SKM-1 (cell line): ENCODE measurements around the gene DAAM1.

Experiments
- DNase-seq: peaks from one replicate; lab custom pipeline; 2025; ENCODE audit not compliant: unreplicated experiment; lab: John Stamatoyannopoulos, UW

DAAM1 gene

DNA sequence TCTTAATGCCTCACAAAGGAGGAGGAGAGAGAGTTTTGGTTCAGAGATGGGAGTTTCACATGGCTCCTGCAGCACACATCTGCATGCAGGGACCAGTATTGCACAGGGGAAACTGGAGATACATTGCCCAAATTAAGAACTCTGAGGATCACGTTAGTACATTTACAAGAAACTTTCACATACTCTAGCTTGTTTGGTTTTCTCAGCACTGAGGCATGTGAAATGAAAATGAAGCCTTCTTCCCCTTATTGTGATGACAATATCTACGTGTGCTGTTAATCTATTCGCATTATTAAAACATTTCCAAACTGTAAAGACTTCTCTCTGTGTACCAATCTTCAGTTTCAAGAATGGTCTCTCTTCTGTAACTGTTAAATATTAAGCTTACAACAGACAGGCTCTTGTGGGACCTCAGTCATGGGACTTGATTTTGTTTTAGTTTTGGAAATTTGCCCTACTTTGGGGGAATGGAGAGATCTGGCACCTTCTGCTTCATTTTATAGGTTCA is 124.7 kb downstream of the DAAM1 start:
- no peak for DNase-seq

- no peak for DNase-seq
Measured at GRCh38 chr14:59313658-59314608, 125.5 kb downstream of the DAAM1 start.

DNA sequence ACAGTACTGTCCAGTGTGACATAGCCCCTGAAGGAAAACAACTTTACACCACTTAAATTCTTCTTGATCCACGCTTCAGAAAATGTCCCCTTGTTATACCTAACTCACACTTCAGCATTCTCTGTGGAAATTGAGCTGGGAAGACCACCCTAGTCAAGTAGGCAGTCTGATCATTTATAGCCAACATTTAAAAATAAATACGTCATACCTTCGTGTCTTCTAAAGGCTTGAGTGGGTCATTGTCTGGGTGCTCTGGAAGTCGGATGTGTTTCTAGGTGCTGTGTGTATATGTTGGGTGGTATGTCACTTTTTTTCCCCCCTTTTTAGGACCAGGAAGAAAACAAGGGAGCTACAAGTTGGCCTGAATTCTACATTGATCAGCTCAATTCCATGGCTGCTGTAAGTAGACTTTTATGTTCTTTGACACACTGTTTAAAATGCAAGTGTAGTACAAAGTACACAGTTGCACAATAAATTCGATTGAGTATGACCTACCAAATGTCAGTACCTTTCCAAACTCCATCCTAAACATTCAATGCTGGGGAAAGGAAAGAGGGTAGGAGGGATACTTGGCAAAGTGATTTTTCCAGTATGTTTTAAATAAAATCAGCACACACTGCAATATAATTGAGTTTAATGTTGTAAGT is 126.6 kb downstream of the DAAM1 start:
- no peak for DNase-seq

DNA sequence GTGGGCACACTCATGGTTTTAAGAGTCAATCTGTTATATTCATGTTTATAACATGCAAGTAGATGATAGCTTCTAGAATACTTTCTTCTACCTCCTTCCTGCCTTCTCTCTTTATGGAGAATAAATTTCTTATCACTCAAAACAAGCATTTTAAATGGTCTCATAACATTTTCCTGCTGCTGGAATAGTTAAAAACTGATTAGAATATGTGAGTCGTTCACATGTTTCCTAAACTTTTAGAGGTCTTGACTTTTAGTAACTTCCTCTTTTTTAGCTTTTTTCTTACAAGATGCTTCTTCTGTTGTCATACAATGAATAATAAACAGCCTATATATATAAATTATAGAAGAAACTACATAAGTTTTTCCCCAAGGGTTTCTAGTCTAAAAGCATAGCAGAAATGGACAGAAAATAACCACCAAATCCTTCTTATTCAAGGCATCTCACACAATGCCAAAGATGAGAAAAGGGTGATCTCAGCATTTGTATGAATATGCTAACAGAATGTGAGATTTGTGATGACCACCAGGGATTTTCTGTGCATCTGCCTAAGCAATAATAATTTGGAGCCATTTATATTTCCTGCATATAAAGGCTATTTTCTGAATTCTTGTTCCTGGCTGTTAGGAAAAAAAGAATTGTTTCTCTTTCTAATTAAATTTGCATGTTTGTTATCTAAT is 127.8 kb downstream of the DAAM1 start:
- no peak for DNase-seq

DNA sequence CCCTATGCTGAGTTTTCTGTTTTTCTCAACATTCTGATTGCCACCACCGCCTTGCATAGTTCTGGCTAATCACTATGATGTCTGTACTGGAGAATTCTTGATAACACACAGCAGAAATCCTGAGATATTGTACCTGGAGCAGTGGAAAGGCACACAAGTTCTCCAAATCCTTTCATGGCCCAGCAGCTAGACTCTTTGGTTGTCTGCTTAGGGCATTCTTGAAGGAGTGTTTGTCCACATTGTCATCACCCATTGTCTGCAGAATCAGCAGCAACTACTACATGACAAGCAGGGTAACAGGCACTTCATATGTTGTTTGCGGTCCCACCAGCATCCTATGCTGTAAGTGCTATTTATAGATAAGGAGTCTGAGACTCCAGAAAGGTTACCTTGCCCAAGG is 128.9 kb downstream of the DAAM1 start:
- no peak for DNase-seq

DNA sequence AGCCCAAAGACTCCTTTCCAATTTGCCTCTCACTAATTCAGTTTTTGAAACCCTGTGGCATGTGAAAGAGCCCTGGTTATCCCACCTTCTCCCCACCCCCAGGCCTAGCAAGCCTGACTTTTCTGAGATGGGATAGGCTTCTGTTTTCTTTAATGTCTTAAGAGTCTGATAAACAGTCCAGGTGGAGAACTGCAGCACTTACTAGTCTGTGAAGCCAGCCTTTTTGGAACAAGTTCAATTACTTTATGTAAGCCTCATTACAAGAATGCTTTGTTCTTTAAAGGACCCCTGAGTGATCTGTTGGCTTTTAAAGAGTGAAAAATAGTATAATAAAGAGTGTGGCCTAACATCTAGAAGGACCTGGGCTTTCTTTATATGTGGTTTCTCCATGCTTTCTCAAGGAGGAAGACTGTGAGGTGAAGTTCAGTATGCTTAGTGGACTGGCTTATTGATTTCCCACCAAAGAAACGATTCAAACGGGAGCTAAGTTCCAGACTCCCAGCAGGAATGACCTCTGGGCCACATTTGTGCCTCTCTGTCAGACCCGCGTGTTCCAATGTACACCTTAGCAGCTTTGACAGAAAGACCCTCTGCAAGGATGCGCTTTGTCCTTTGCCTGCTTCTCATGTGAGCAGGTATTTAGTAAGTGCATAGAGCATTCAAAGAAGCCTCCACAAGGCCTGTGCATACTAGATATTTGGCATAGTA is 129.5 kb downstream of the DAAM1 start:
- no peak for DNase-seq

GRCh38 chr14:59318908-59319307 is 130.4 kb downstream of the DAAM1 start:
- no peak for DNase-seq

DNA sequence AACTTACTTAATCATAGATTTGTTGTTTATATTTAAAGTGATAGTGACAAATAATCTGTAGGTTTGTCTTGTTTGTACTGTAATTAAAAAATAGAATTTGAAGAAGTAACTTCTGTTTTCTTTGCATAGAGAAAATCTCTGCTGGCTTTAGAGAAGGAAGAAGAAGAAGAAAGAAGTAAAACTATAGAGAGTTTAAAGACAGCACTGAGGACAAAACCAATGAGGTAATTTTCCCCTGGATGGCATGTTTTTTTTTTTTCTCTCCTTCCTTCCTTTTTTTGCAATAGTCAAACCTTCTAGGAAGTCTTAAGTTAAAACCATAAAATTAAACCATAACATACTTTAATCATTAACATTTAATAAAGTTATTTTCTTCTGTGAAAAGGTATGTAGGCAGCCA is 131.9 kb downstream of the DAAM1 start:
- DNase-seq, result no peak

GRCh38 chr14:59320763-59321625 is 132.5 kb downstream of the DAAM1 start:
- DNase-seq, result no peak

GRCh38 chr14:59321626-59321949 is 133.1 kb downstream of the DAAM1 start:
- no peak for DNase-seq

DNA sequence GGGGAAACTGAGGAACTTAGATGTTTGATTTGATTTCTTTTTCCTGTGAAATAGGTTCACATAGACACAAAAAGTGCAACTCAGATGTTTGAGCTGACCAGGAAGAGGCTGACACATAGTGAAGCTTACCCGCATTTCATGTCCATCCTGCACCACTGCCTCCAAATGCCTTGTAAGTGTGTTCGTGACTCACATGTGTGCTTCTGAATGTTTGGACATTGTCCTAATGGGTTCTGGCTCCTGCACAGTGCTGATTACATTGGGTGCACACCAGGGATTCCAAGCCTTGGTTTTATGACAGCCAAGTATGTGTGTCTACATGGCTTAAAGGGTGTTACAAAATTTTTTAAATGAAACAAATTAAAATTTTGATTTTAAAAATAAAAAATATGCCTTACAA is 137.4 kb downstream of the DAAM1 start:
- DNase-seq, result no peak

GRCh38 chr14:59328454-59328853 is 140.0 kb downstream of the DAAM1 start:
- DNase-seq, result no peak

DNA sequence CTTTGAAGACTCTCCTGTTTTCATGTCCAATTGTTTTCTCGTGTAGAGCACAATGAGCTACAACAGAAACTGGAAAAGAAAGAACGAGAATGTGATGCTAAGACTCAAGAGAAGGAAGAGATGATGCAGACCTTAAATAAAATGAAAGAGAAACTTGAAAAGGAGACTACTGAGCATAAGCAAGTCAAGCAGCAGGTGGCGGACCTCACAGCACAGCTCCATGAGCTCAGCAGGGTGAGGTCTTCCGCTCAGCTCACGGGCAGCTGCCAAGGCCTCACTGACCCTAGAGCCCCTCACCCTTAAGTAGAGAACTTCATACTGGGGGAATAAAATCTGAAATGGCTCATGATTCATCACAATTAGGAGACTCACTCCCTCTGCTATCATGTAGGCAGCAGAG is 142.0 kb downstream of the DAAM1 start:
- no peak for DNase-seq

GRCh38 chr14:59331217-59331616 is 142.8 kb downstream of the DAAM1 start:
- DNase-seq, result no peak

DNA sequence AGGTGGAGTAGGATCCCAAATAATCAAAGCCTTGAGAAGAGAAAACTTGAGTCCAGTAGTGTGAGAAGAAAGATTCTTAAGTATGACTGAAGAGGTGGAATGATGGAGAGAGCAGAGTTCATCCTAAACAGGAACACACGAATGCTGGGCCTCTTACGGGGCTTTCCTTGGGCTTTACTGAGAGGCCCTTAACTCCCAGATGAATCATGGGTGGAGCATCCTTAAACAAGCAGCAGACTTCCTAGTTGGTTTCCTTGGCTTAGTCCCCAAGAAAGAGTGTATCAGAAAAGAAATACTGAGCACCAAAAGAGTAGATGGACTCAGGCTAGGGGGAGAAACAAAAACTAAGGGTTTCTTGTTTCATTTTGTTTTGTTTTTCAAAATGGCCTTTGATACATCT is 144.3 kb downstream of the DAAM1 start:
- no peak for DNase-seq

DNA sequence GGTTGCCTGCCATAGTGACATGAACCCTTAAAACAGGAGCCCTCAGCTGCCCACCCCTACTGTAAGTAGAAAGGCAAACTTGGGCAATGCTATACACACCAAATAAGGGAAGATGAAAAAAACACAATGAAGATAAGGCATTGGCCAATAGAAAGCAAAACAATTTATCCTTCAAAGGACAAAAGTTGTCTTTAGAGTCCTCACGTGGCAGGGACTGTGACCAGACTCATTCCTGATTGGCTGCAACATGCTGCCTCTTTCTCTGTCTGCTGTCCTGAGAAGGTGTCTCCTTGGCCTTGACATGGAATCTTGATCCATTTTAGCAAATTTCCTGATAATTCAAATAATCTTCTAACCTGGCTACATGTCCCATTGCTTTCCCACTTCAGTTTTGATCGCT is 144.8 kb downstream of the DAAM1 start:
- DNase-seq, result no peak

DNA sequence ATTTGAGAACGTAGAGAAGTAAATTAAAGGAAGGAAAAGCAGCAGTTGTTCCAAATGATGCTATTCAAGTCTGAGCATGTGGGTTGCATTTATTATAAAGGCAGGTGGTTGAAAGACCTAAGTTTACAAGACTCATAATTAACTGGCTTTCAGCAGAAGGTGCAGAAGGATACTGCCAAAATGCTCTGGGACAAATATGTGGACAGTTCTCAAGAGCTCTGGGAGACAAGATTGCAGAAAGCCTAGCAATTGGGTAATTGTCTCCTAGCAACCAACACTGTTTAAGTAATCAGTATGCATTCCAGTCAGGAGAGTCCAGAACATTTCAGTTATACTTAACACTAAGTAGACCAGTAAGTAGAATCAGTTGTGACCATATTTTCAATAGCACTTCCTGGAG is 145.2 kb downstream of the DAAM1 start:
- DNase-seq, result peak; percentile 1

DNA sequence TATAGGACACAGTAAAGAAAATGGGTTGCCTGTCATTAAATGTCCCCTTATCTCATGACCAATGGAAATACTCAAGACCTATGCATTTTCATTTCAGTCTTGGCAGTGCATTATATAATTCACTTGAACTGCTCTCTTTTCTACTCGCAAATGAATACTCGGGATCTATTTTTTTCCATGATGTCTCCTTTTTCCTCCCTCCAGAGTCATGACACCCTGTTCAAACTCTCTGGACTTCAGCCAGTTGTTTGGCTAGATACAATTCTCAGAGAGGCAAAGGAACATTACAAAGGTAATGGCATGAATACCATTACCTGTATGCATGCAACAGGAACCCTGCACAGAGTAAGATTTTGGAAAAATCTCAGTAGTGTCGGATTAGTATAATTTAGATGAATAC is 145.8 kb downstream of the DAAM1 start:
- no peak for DNase-seq

DNA sequence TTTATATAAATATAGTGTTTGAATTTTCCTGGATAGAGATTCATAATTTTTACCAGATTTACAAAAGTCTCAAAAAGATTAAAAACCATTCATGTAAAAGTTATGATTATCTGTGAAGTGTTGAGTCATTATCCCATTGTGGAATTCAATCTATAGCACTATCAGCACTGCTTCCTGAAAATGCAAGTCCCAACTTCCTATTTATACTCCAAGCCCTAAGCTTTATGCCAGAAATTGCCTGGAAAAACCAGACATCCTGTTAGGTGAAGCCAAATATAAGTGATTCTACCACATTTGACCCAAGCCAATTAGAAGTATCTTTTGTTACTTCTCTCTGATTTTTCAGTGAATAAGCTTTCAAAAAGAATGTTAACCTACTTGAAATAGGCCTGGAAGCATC is 147.6 kb downstream of the DAAM1 start:
- no peak for DNase-seq

- DNase-seq, result no peak
Measured at GRCh38 chr14:59336706-59337105, 148.2 kb downstream of the DAAM1 start.
